ENCODE results near the gene CHMP3.

The CHMP3 gene

DNA sequence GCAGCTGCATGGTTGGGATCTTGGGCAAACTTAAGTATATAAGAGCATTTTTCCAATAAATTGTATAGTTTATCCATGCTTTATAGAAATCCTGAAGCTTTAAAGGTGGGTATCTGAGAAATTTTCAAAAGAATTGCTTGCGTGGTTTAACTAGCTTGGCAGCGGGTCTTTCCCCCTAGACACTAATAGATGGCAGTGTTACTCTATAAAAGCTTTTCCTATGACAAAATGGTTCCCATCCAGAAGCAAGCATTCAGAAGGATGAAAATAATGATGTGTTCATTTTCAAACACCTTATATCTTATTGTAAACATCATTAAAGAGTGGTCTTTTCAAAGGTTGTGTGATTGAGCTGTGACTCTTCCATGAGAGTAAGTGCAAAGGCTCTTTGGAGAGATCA, 76.2 kb downstream of the CHMP3 start:
- FAIRE-seq (no peak), DNase-seq (ENCODE audit: insufficient read length, low spot score) (no peak)
- TF ChIP-seq TAF1 (IDR thresholded peaks at IDR 0.05; ENCODE audit: low read depth, low read length) (no peak), POU2F2 (IDR thresholded peaks at IDR 0.05; ENCODE audit: low read depth, low read length) (no peak), POLR2A (IDR thresholded peaks at IDR 0.05; ENCODE audit: low read depth, low read length) (no peak), PAX5 (IDR thresholded peaks at IDR 0.05; ENCODE audit: insufficient read depth, low read length, severe bottlenecking) (no peak), POLR2AphosphoS5 (IDR thresholded peaks at IDR 0.05; ENCODE audit: low read depth, low read length) (no peak), SPI1 (IDR thresholded peaks at IDR 0.05; ENCODE audit: low read depth, low read length) (no peak)

DNA sequence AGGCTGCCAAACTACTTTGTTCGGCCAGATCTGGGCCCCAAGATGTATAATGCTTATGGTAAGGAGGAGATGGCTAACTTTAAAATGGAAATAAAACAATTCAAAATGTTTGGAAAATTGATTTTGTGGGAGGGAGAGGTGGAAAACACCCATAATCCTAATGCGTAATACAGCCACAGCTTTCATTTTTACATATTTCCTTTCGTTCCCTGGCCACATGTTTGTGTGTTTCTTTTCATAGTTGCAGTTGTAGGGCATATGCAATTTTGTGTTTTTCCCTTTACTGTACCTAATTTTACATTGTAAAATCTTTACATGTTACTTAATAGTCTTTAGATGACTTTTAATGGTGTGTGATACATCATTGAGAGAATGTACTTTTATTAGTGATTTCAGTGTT, 77.4 kb downstream of the CHMP3 start:
- FAIRE-seq (no peak), DNase-seq (ENCODE audit: insufficient read length, low spot score) (no peak)
- TF ChIP-seq TAF1 (IDR thresholded peaks at IDR 0.05; ENCODE audit: low read depth, low read length), result no peak
- no peak for TF ChIP-seq SPI1 (IDR thresholded peaks at IDR 0.05; ENCODE audit: low read depth, low read length)
- no peak for TF ChIP-seq POU2F2 (IDR thresholded peaks at IDR 0.05; ENCODE audit: low read depth, low read length)
- TF ChIP-seq POLR2AphosphoS5 (IDR thresholded peaks at IDR 0.05; ENCODE audit: low read depth, low read length), result no peak
- TF ChIP-seq PAX5 (IDR thresholded peaks at IDR 0.05; ENCODE audit: insufficient read depth, low read length, severe bottlenecking), result no peak
- TF ChIP-seq POLR2A (IDR thresholded peaks at IDR 0.05; ENCODE audit: low read depth, low read length), result no peak

DNA sequence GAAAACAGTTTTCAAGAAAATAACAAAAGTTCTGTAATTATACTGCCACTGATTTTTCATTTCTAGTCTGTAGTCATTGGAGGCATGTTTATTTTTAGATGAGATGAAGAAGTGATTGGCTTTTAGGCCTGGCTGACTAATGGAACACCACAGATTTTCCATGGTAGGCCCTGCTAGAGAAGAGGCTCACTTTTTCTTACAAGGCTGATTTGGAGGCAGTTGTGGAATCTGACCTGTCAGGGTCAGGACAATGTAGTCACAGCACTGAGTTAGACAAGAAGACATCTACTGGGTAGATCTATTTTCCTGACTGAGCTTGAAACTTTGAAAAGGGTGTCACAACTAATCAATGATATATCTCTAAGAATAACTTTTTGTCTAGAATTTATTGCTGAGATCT, 78.1 kb downstream of the CHMP3 start:
- FAIRE-seq, result no peak

DNA sequence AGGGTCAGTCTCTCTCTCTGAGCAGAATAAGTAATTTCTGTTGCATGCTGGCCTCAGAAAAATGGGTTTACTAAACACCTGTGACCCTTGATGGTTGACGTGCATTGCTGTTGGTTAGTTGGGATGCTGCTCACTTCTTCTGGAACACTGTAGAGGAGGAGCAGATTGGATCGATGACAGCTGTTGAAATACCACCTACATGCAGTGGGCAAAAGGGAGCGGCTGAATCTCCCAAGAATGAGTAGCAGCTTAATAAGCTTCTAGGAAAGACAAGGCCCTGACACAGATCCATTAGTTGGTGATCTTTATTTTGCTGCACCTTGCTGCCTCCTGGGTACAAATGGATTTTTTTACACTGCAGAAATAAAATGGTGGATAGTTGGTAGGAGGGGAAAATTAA, 78.9 kb downstream of the CHMP3 start:
- no peak for TF ChIP-seq POLR2A (IDR thresholded peaks at IDR 0.05; ENCODE audit: low read depth, low read length)
- TF ChIP-seq PAX5 (IDR thresholded peaks at IDR 0.05; ENCODE audit: insufficient read depth, low read length, severe bottlenecking), result no peak
- no peak for TF ChIP-seq POU2F2 (IDR thresholded peaks at IDR 0.05; ENCODE audit: low read depth, low read length)
- TF ChIP-seq SPI1 (IDR thresholded peaks at IDR 0.05; ENCODE audit: low read depth, low read length), result no peak
- TF ChIP-seq POLR2AphosphoS5 (IDR thresholded peaks at IDR 0.05; ENCODE audit: low read depth, low read length), result no peak
- no peak for TF ChIP-seq TAF1 (IDR thresholded peaks at IDR 0.05; ENCODE audit: low read depth, low read length)
- FAIRE-seq (no peak), DNase-seq (ENCODE audit: insufficient read length, low spot score) (no peak)

More for the DNA sequence above, 78.1 kb downstream of the CHMP3 start:
- DNase-seq (ENCODE audit: insufficient read length, low spot score), result no peak
- TF ChIP-seq PAX5 (IDR thresholded peaks at IDR 0.05; ENCODE audit: insufficient read depth, low read length, severe bottlenecking) (no peak), POLR2A (IDR thresholded peaks at IDR 0.05; ENCODE audit: low read depth, low read length) (no peak), POU2F2 (IDR thresholded peaks at IDR 0.05; ENCODE audit: low read depth, low read length) (no peak), POLR2AphosphoS5 (IDR thresholded peaks at IDR 0.05; ENCODE audit: low read depth, low read length) (no peak), TAF1 (IDR thresholded peaks at IDR 0.05; ENCODE audit: low read depth, low read length) (no peak), SPI1 (IDR thresholded peaks at IDR 0.05; ENCODE audit: low read depth, low read length) (no peak)

DNA sequence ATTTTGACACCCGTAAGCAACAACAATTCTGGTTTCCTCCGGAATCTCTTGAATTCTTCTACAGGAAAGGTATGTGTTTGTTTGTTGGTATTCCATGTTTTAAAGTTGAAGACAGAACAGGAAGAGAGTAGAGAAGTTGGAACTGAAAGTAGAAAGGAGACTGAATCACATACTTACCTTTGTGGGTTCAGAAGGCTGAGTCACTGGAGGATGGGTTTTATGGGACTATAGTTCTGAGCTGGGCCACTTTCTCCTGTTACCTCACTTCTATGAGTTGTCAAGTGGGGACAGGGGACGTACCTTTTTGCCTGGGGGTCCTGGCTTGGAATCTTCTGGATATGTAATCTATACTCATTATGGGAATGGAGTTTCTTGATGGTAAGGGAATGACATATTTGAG, 81.2 kb downstream of the CHMP3 start:
- FAIRE-seq, result no peak
- TF ChIP-seq SPI1 (IDR thresholded peaks at IDR 0.05; ENCODE audit: low read depth, low read length) (no peak), POU2F2 (IDR thresholded peaks at IDR 0.05; ENCODE audit: low read depth, low read length) (no peak), POLR2A (IDR thresholded peaks at IDR 0.05; ENCODE audit: low read depth, low read length) (no peak), TAF1 (IDR thresholded peaks at IDR 0.05; ENCODE audit: low read depth, low read length) (no peak), POLR2AphosphoS5 (IDR thresholded peaks at IDR 0.05; ENCODE audit: low read depth, low read length) (no peak), PAX5 (IDR thresholded peaks at IDR 0.05; ENCODE audit: insufficient read depth, low read length, severe bottlenecking) (no peak)
- no peak for DNase-seq (ENCODE audit: insufficient read length, low spot score)

DNA sequence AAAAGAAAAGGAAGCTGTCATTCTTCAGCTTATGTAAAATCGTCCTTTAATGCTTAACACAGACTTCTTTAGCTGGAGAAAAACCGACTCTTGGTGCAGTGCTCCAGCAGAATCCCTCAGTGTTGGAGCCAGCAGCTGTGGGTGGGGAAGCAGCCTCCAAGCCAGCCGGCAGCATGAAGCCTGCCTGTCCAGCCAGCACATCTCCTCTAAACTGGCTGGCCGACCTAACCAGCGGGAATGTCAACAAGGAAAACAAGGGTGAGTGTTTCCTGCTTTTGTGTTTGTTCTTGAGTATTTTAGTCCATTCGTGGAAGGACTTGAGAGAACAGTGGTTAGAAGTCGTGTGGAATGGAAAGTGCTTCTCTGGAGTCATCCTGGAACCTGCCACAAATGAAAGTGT, 83.1 kb downstream of the CHMP3 start:
- no peak for DNase-seq (ENCODE audit: insufficient read length, low spot score)
- no peak for FAIRE-seq
- TF ChIP-seq POU2F2 (IDR thresholded peaks at IDR 0.05; ENCODE audit: low read depth, low read length), result no peak
- TF ChIP-seq TAF1 (IDR thresholded peaks at IDR 0.05; ENCODE audit: low read depth, low read length), result no peak
- TF ChIP-seq POLR2AphosphoS5 (IDR thresholded peaks at IDR 0.05; ENCODE audit: low read depth, low read length), result no peak
- TF ChIP-seq SPI1 (IDR thresholded peaks at IDR 0.05; ENCODE audit: low read depth, low read length), result no peak
- no peak for TF ChIP-seq POLR2A (IDR thresholded peaks at IDR 0.05; ENCODE audit: low read depth, low read length)
- no peak for TF ChIP-seq PAX5 (IDR thresholded peaks at IDR 0.05; ENCODE audit: insufficient read depth, low read length, severe bottlenecking)

DNA sequence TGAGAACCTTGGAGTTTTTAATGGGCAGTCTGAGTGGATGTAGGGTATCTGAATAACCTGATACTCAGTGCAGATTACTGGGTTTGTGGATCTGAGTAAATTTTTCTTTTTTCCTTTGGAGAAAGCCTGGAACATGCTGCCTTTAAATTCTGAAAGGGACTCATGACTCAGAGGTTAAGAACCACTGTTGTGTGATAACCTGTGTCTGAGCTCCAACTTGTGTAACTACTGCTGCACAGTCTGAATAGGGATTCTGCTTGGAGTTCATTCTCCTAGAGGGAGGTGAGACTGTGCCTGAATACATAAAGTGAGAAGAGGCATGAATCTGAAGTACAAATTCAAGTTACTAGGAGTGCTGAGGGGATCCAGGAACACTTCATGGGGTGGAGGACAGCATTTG, 85.9 kb downstream of the CHMP3 start:
- FAIRE-seq (no peak), DNase-seq (ENCODE audit: insufficient read length, low spot score) (no peak)

DNA sequence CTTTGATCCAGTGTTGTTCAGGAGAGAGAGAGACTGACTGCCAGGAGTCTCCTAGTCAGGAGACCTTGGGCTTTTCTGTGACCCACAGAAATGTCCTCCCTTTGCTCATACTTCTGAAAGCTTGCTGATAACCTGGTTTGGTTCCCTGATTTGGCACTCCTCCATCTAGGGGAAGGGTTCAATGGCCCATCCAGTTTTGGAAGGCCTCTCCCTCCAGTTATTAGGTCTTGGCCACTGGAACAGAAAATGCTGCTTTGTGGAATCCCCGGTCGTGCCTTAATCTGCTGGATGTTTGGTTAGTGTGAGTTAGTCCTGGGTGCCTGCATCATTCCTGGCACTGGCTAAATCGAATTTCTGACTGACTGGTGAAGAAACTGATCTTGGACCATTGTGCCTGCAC, 86.3 kb downstream of the CHMP3 start:
- no peak for DNase-seq (ENCODE audit: insufficient read length, low spot score)
- TF ChIP-seq SPI1 (IDR thresholded peaks at IDR 0.05; ENCODE audit: low read depth, low read length), result no peak
- TF ChIP-seq TAF1 (IDR thresholded peaks at IDR 0.05; ENCODE audit: low read depth, low read length), result no peak
- TF ChIP-seq POLR2A (IDR thresholded peaks at IDR 0.05; ENCODE audit: low read depth, low read length), result no peak
- TF ChIP-seq POLR2AphosphoS5 (IDR thresholded peaks at IDR 0.05; ENCODE audit: low read depth, low read length), result no peak
- TF ChIP-seq POU2F2 (IDR thresholded peaks at IDR 0.05; ENCODE audit: low read depth, low read length), result no peak
- TF ChIP-seq PAX5 (IDR thresholded peaks at IDR 0.05; ENCODE audit: insufficient read depth, low read length, severe bottlenecking), result no peak
- FAIRE-seq, result no peak

More for the DNA sequence above, 85.9 kb downstream of the CHMP3 start:
- TF ChIP-seq PAX5 (IDR thresholded peaks at IDR 0.05; ENCODE audit: insufficient read depth, low read length, severe bottlenecking), result no peak

DNA sequence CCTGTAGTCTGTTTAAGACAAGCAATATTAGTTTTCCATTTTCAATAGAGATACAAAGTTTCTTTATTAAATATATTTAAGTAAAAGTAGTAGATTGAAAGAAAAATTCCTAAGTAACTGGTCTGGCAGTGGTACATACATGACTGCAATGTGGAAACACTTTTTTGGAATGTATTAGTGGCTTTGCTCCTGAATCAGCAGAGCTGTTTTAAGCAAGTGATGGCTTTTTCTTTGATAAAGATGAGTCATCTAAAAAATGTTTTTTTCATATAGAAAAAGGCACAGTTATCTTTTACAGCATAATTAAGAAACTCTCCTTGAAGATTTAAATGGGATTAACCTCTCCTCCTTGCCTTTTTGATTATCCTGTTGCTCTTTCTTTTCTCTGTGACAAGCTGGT, 87.2 kb downstream of the CHMP3 start:
- TF ChIP-seq SPI1 (IDR thresholded peaks at IDR 0.05; ENCODE audit: low read depth, low read length) (no peak), POLR2AphosphoS5 (IDR thresholded peaks at IDR 0.05; ENCODE audit: low read depth, low read length) (no peak), POU2F2 (IDR thresholded peaks at IDR 0.05; ENCODE audit: low read depth, low read length) (no peak), TAF1 (IDR thresholded peaks at IDR 0.05; ENCODE audit: low read depth, low read length) (no peak), POLR2A (IDR thresholded peaks at IDR 0.05; ENCODE audit: low read depth, low read length) (no peak), PAX5 (IDR thresholded peaks at IDR 0.05; ENCODE audit: insufficient read depth, low read length, severe bottlenecking) (no peak)
- DNase-seq (ENCODE audit: insufficient read length, low spot score), result no peak

DNA sequence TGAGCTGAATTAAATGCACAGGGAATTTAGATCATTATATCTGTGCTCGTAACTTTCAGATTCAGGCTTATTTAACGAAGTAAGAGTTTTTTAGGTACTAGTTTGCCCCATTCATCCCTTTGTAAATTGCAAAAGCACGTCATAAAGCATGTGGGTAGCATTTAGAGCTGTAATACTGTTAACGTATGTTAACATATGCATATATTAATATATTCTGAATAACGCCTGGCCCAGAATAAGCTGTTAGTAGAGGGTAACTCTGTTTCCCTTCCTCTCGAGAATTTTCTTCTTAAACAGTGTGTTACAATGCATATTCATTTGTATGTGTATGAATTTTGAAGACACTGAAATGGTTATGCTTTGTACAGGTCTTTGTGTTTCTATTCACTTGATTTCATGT, 91.6 kb downstream of the CHMP3 start:
- DNase-seq (ENCODE audit: insufficient read length, low spot score) (no peak), FAIRE-seq (no peak)
- TF ChIP-seq POU2F2 (IDR thresholded peaks at IDR 0.05; ENCODE audit: low read depth, low read length) (no peak), TAF1 (IDR thresholded peaks at IDR 0.05; ENCODE audit: low read depth, low read length) (no peak), POLR2AphosphoS5 (IDR thresholded peaks at IDR 0.05; ENCODE audit: low read depth, low read length) (no peak), SPI1 (IDR thresholded peaks at IDR 0.05; ENCODE audit: low read depth, low read length) (no peak), POLR2A (IDR thresholded peaks at IDR 0.05; ENCODE audit: low read depth, low read length) (no peak), PAX5 (IDR thresholded peaks at IDR 0.05; ENCODE audit: insufficient read depth, low read length, severe bottlenecking) (no peak)

More for the DNA sequence above, 87.2 kb downstream of the CHMP3 start:
- FAIRE-seq, result no peak

All from GM12891 (cell line).